Fibroblast of villous mesenchyme (primary cell): ENCODE data around the gene MS4A12. TPM values are rescaled to one million over a fixed set of nuclear protein-coding genes. Genes with fewer than 3 reads are reported as not detected.
"Not testable (repeated sequence)": the region's sequence is repeated elsewhere in the genome, so short reads cannot be mapped to it uniquely, and the experiment has no call there.

Experiments used
- DNase-seq: peaks from one replicate; pipeline ENCODE4 v3.0.0-alpha.2; 2010; ENCODE audit warnings: low read depth
- H3K4me3 ChIP-seq: 2 replicates; pipeline ENCODE4 v1.5.1; 2011; ENCODE audit warnings: low read depth, mild to moderate bottlenecking, low read length
- CTCF ChIP-seq: IDR thresholded peaks from 2 replicates; pipeline ENCODE4 v1.5.1; 2012; ENCODE audit warnings: low read depth, mild to moderate bottlenecking, low read length; ENCODE audit not compliant: insufficient read depth
- total RNA-seq: library from RNA; depleted of rRNA; stranded (reverse); fragments of >200 nt; gene quantifications from 2 replicates; pipeline ENCODE4 v1.2.3, GENCODE V29; 2012

MS4A12 gene
- total RNA-seq, 1 donor = not detected

- no peak overlapping the region for H3K4me3 ChIP-seq
- no peak for TF ChIP-seq CTCF
- DNase-seq = no peak
These were observed 20.2 kb downstream of the MS4A12 start for GRCh38 chr11:60512651-60513225.

- no peak for DNase-seq
- no peak for TF ChIP-seq CTCF
- no peak overlapping the region for H3K4me3 ChIP-seq
These were observed 21.2 kb downstream of the MS4A12 start for GRCh38 chr11:60513496-60514460.

- no peak within 1 kb of the TSS for H3K4me3 ChIP-seq
- no peak for TF ChIP-seq CTCF
These were observed 22.7 kb downstream of the MS4A12 start, which contains the start of gene MS4A13 for GRCh38 chr11:60515144-60515855. Gene MS4A13 (plus strand): TSS chr11:60515392. CDS start chr11:60518084, 2,692 bp downstream.

GRCh38 chr11:60528465-60528864, 35.9 kb downstream of the MS4A12 start:
- no peak for TF ChIP-seq CTCF
- DNase-seq = no peak
- no peak overlapping the region for H3K4me3 ChIP-seq

More at GRCh38 chr11:60515144-60515855, 22.7 kb downstream of the MS4A12 start, which contains the start of gene MS4A13:
- no peak for DNase-seq

GRCh38 chr11:60528934-60529333, 36.4 kb downstream of the MS4A12 start:
- no peak for DNase-seq
- no peak overlapping the region for H3K4me3 ChIP-seq
- TF ChIP-seq CTCF = no peak

GRCh38 chr11:60530454-60531100, 38.0 kb downstream of the MS4A12 start:
- DNase-seq = no peak
- no peak overlapping the region for H3K4me3 ChIP-seq
- TF ChIP-seq CTCF = no peak

- H3K4me3 ChIP-seq, DNase-seq: not testable (repeated sequence)
These were observed 39.8 kb downstream of the MS4A12 start for GRCh38 chr11:60532383-60532782.

GRCh38 chr11:60538627-60539026, 46.0 kb downstream of the MS4A12 start:
- H3K4me3 ChIP-seq, DNase-seq: not testable (repeated sequence)
